ENCODE results near the gene CTBP2. TPM values are rescaled to one million over a fixed set of nuclear protein-coding genes. Genes with fewer than 3 reads are reported as not detected.

Gene CTBP2
- total RNA-seq, 1 donor from 2014 or later, result 32.9 TPM

GRCh38 chr10:125005312-125006187 lies 154.8 kb downstream of the CTBP2 start:
- peaks cover 12 to 28% (median 19%) of the 10 kb centered on the region in 3 donors for H3K36me3 ChIP-seq (ENCODE audit: control insufficient read depth in 3 of 3, insufficient read depth in 3 of 3, low read length in 3 of 3)
- no peak overlapping the region for H3K4me3 ChIP-seq (ENCODE audit: low read length in 3 of 3)
- H3K27me3 ChIP-seq (ENCODE audit: control insufficient read depth in 3 of 3, insufficient read depth in 3 of 3, low read length in 3 of 3), result no peaks in the 10 kb centered on the region
- H3K4me1 ChIP-seq (ENCODE audit: control insufficient read depth in 3 of 3, insufficient read depth in 3 of 3, low read length in 3 of 3), result peaks cover 44 to 84% (median 75%) of the 10 kb centered on the region in 3 donors
- no peaks in the 10 kb centered on the region for H3K9me3 ChIP-seq (ENCODE audit: control insufficient read depth in 3 of 3, low read length in 3 of 3)
- peak overlapping the region in 2 of 3 donors; percentile 8 to 33 for H3K9ac ChIP-seq (ENCODE audit: low read depth in 1 of 3, low read length in 3 of 3)
- H3K27ac ChIP-seq (ENCODE audit: low read depth, low read length), result no peak overlapping the region

GRCh38 chr10:125004571-125005311 lies 155.6 kb downstream of the CTBP2 start:
- Histone ChIP-seq H3K4me1 (ENCODE audit: control insufficient read depth in 3 of 3, insufficient read depth in 3 of 3, low read length in 3 of 3) (peaks cover 45 to 84% (median 75%) of the 10 kb centered on the region in 3 donors), H3K27me3 (ENCODE audit: control insufficient read depth in 3 of 3, insufficient read depth in 3 of 3, low read length in 3 of 3) (no peaks in the 10 kb centered on the region)

GRCh38 chr10:125003901-125004467 lies 156.4 kb downstream of the CTBP2 start:
- Histone ChIP-seq H3K4me3 (ENCODE audit: low read length in 3 of 3) (no peak overlapping the region), H3K9me3 (ENCODE audit: control insufficient read depth in 3 of 3, low read length in 3 of 3) (no peaks in the 10 kb centered on the region), H3K36me3 (ENCODE audit: control insufficient read depth in 3 of 3, insufficient read depth in 3 of 3, low read length in 3 of 3) (peaks cover 16 to 32% (median 19%) of the 10 kb centered on the region in 3 donors), H3K9ac (ENCODE audit: low read depth in 1 of 3, low read length in 3 of 3) (peak overlapping the region in 1 of 3 donors; percentile 16), H3K27me3 (ENCODE audit: control insufficient read depth in 3 of 3, insufficient read depth in 3 of 3, low read length in 3 of 3) (no peaks in the 10 kb centered on the region), H3K4me1 (ENCODE audit: control insufficient read depth in 3 of 3, insufficient read depth in 3 of 3, low read length in 3 of 3) (peaks cover 44 to 84% (median 74%) of the 10 kb centered on the region in 3 donors), H3K27ac (ENCODE audit: low read depth, low read length) (no peak overlapping the region)

More at GRCh38 chr10:125004571-125005311, 155.6 kb downstream of the CTBP2 start:
- no peak overlapping the region for H3K4me3 ChIP-seq (ENCODE audit: low read length in 3 of 3)
- peaks cover 16 to 32% (median 19%) of the 10 kb centered on the region in 3 donors for H3K36me3 ChIP-seq (ENCODE audit: control insufficient read depth in 3 of 3, insufficient read depth in 3 of 3, low read length in 3 of 3)
- H3K9ac ChIP-seq (ENCODE audit: low read depth in 1 of 3, low read length in 3 of 3), result peak overlapping the region in 1 of 3 donors; percentile 8
- no peaks in the 10 kb centered on the region for H3K9me3 ChIP-seq (ENCODE audit: control insufficient read depth in 3 of 3, low read length in 3 of 3)
- no peak overlapping the region for H3K27ac ChIP-seq (ENCODE audit: low read depth, low read length)

GRCh38 chr10:125003146-125003900 lies 157.0 kb downstream of the CTBP2 start:
- Histone ChIP-seq H3K27ac (ENCODE audit: low read depth, low read length) (no peak overlapping the region), H3K9me3 (ENCODE audit: control insufficient read depth in 3 of 3, low read length in 3 of 3) (no peaks in the 10 kb centered on the region), H3K36me3 (ENCODE audit: control insufficient read depth in 3 of 3, insufficient read depth in 3 of 3, low read length in 3 of 3) (peaks cover 16 to 32% (median 19%) of the 10 kb centered on the region in 3 donors), H3K9ac (ENCODE audit: low read depth in 1 of 3, low read length in 3 of 3) (no peak overlapping the region), H3K27me3 (ENCODE audit: control insufficient read depth in 3 of 3, insufficient read depth in 3 of 3, low read length in 3 of 3) (no peaks in the 10 kb centered on the region), H3K4me1 (ENCODE audit: control insufficient read depth in 3 of 3, insufficient read depth in 3 of 3, low read length in 3 of 3) (peaks cover 43 to 84% (median 73%) of the 10 kb centered on the region in 3 donors), H3K4me3 (ENCODE audit: low read length in 3 of 3) (no peak overlapping the region)

- H3K9me3 ChIP-seq (ENCODE audit: control insufficient read depth in 3 of 3, low read length in 3 of 3), result no peaks in the 10 kb centered on the region
- no peak overlapping the region for H3K27ac ChIP-seq (ENCODE audit: low read depth, low read length)
- peaks cover 23 to 39% (median 26%) of the 10 kb centered on the region in 3 donors for H3K36me3 ChIP-seq (ENCODE audit: control insufficient read depth in 3 of 3, insufficient read depth in 3 of 3, low read length in 3 of 3)
- H3K4me3 ChIP-seq (ENCODE audit: low read length in 3 of 3), result no peak overlapping the region
- H3K4me1 ChIP-seq (ENCODE audit: control insufficient read depth in 3 of 3, insufficient read depth in 3 of 3, low read length in 3 of 3), result peaks cover 39 to 77% (median 68%) of the 10 kb centered on the region in 3 donors
- peak overlapping the region in 1 of 3 donors; percentile 72 for H3K9ac ChIP-seq (ENCODE audit: low read depth in 1 of 3, low read length in 3 of 3)
- no peaks in the 10 kb centered on the region for H3K27me3 ChIP-seq (ENCODE audit: control insufficient read depth in 3 of 3, insufficient read depth in 3 of 3, low read length in 3 of 3)
These were observed 157.8 kb downstream of the CTBP2 start for GRCh38 chr10:125002423-125003145.

- H3K27me3 ChIP-seq (ENCODE audit: control insufficient read depth in 3 of 3, insufficient read depth in 3 of 3, low read length in 3 of 3), result no peaks in the 10 kb centered on the region
- H3K27ac ChIP-seq (ENCODE audit: low read depth, low read length), result no peak overlapping the region
- H3K4me1 ChIP-seq (ENCODE audit: control insufficient read depth in 3 of 3, insufficient read depth in 3 of 3, low read length in 3 of 3), result peaks cover 33 to 72% (median 63%) of the 10 kb centered on the region in 3 donors
- no peak overlapping the region for H3K4me3 ChIP-seq (ENCODE audit: low read length in 3 of 3)
- no peaks in the 10 kb centered on the region for H3K9me3 ChIP-seq (ENCODE audit: control insufficient read depth in 3 of 3, low read length in 3 of 3)
- peak overlapping the region in 1 of 3 donors; percentile 72 for H3K9ac ChIP-seq (ENCODE audit: low read depth in 1 of 3, low read length in 3 of 3)
- peaks cover 29 to 44% (median 31%) of the 10 kb centered on the region in 3 donors for H3K36me3 ChIP-seq (ENCODE audit: control insufficient read depth in 3 of 3, insufficient read depth in 3 of 3, low read length in 3 of 3)
These were observed 158.3 kb downstream of the CTBP2 start for GRCh38 chr10:125002047-125002422.

- no peaks in the 10 kb centered on the region for H3K9me3 ChIP-seq (ENCODE audit: control insufficient read depth in 3 of 3, low read length in 3 of 3)
- H3K4me3 ChIP-seq (ENCODE audit: low read length in 3 of 3), result no peak overlapping the region
- peaks cover 34 to 49% (median 36%) of the 10 kb centered on the region in 3 donors for H3K36me3 ChIP-seq (ENCODE audit: control insufficient read depth in 3 of 3, insufficient read depth in 3 of 3, low read length in 3 of 3)
- H3K4me1 ChIP-seq (ENCODE audit: control insufficient read depth in 3 of 3, insufficient read depth in 3 of 3, low read length in 3 of 3), result peaks cover 28 to 66% (median 57%) of the 10 kb centered on the region in 3 donors
- peak overlapping the region in 1 of 3 donors; percentile 72 for H3K9ac ChIP-seq (ENCODE audit: low read depth in 1 of 3, low read length in 3 of 3)
- H3K27ac ChIP-seq (ENCODE audit: low read depth, low read length), result peak overlapping the region; percentile 4
- H3K27me3 ChIP-seq (ENCODE audit: control insufficient read depth in 3 of 3, insufficient read depth in 3 of 3, low read length in 3 of 3), result no peaks in the 10 kb centered on the region
These were observed 158.9 kb downstream of the CTBP2 start for GRCh38 chr10:125001313-125002046.

- Histone ChIP-seq H3K36me3 (ENCODE audit: control insufficient read depth in 3 of 3, insufficient read depth in 3 of 3, low read length in 3 of 3) (peaks cover 34 to 48% (median 35%) of the 10 kb centered on the region in 3 donors), H3K27ac (ENCODE audit: low read depth, low read length) (peak overlapping the region; percentile 4), H3K9me3 (ENCODE audit: control insufficient read depth in 3 of 3, low read length in 3 of 3) (no peaks in the 10 kb centered on the region), H3K27me3 (ENCODE audit: control insufficient read depth in 3 of 3, insufficient read depth in 3 of 3, low read length in 3 of 3) (no peaks in the 10 kb centered on the region), H3K4me3 (ENCODE audit: low read length in 3 of 3) (no peak overlapping the region), H3K4me1 (ENCODE audit: control insufficient read depth in 3 of 3, insufficient read depth in 3 of 3, low read length in 3 of 3) (peaks cover 25 to 63% (median 54%) of the 10 kb centered on the region in 3 donors), H3K9ac (ENCODE audit: low read depth in 1 of 3, low read length in 3 of 3) (peak overlapping the region in 1 of 3 donors; percentile 72)
These were observed 159.7 kb downstream of the CTBP2 start for GRCh38 chr10:125000366-125001312.

Measured in skeletal muscle tissue (tissue), 4 donors.